Mucosa of descending colon (tissue), 3 donors: ENCODE results near the gene MRPL28. TPM values are rescaled to one million over a fixed set of nuclear protein-coding genes. Genes with fewer than 3 reads are reported as not detected.
A peak's percentile ranks its signal among the peaks of the same experiment; 100 is the strongest.

Source experiments
- ATAC-seq: fragments of 200-7000 bp; cut with Tn5 transposase; one replicate; pipeline ENCODE4 v1.9.1; 2020; ENCODE audit warnings: mild to moderate bottlenecking, moderate library complexity
- DNase-seq, 3 donors: peaks; one replicate each; pipeline ENCODE4 v3.0.0-alpha.2; 2020
- H3K36me3 ChIP-seq: fragments of 200-600 bp; one replicate; pipeline ENCODE4 v1.8.0; 2021; ENCODE audit warnings: low read depth, mild to moderate bottlenecking
- H3K4me1 ChIP-seq: fragments of 200-600 bp; one replicate; pipeline ENCODE4 v1.8.0; 2021; ENCODE audit warnings: low read depth, mild to moderate bottlenecking
- H3K4me3 ChIP-seq: fragments of 200-600 bp; one replicate; pipeline ENCODE4 v1.8.0; 2021; ENCODE audit warnings: mild to moderate bottlenecking
- H3K9me3 ChIP-seq: fragments of 200-600 bp; one replicate; pipeline ENCODE4 v1.8.0; 2021; ENCODE audit warnings: mild to moderate bottlenecking
- intact Hi-C, 2 donors: fragments of 100-400 bp; cut with DNase I in 1 of 2; cut with micrococcal nuclease in 1 of 2; formaldehyde crosslinking; loops; one replicate each; pipeline versions ENCODE4 v1.11.0 to v1.11.1; 2022; cut with DNase I, micrococcal nuclease
- total RNA-seq, 3 donors: library from RNA; stranded (reverse); fragmentation: NEBNext Ultra II Directional in 2 of 3; extraction: Animal tissue kit (Norgen Biotek cat#: 25700) in 2 of 3; gene quantifications; one replicate each; pipeline versions ENCODE4 v1.2.1 to v1.2.4, GENCODE V29; 2021 to 2023
- TF ChIP-seq, protein P1 (sequence below): fragments of 200-600 bp; IDR thresholded peaks from one replicate; pipeline ENCODE4 v1.8.0; 2022; ENCODE audit warnings: antibody characterized with exemption, mild to moderate bottlenecking
- donor health status: DM: no; HTN: no; CAD: no; lungs with moderate emphysema.
- donor health status: DM: no; HTN: no; CAD: no.
- donor health status: DM: no; HTN: yes; CAD: no.

Gene MRPL28
- total RNA-seq, 3 donors from 2014 or later, result 39.7 to 53.8 (median 49.1) TPM

GRCh38 chr16:360698-361336, 9.5 kb downstream of the MRPL28 start:
- Histone ChIP-seq H3K4me3 (no peak overlapping the region), H3K4me1 (peaks cover 4% of the 10 kb centered on the region), H3K9me3 (no peaks in the 10 kb centered on the region), H3K36me3 (no peaks in the 10 kb centered on the region)
- ATAC-seq (no peak), DNase-seq (peak in 1 of 3 donors; percentile 40)
- intact Hi-C loops, result no loop called here
- TF ChIP-seq, protein P1, sequence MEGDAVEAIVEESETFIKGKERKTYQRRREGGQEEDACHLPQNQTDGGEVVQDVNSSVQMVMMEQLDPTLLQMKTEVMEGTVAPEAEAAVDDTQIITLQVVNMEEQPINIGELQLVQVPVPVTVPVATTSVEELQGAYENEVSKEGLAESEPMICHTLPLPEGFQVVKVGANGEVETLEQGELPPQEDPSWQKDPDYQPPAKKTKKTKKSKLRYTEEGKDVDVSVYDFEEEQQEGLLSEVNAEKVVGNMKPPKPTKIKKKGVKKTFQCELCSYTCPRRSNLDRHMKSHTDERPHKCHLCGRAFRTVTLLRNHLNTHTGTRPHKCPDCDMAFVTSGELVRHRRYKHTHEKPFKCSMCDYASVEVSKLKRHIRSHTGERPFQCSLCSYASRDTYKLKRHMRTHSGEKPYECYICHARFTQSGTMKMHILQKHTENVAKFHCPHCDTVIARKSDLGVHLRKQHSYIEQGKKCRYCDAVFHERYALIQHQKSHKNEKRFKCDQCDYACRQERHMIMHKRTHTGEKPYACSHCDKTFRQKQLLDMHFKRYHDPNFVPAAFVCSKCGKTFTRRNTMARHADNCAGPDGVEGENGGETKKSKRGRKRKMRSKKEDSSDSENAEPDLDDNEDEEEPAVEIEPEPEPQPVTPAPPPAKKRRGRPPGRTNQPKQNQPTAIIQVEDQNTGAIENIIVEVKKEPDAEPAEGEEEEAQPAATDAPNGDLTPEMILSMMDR, result no peak

GRCh38 chr16:359871-360697, 10.3 kb downstream of the MRPL28 start:
- H3K4me1 ChIP-seq, result peaks cover 4% of the 10 kb centered on the region
- ATAC-seq (no peak), DNase-seq (peak in 2 of 3 donors; percentile 27 to 52)
- intact Hi-C loops, result no loop called here
- no peaks in the 10 kb centered on the region for H3K36me3 ChIP-seq
- no peaks in the 10 kb centered on the region for H3K9me3 ChIP-seq
- H3K4me3 ChIP-seq, result no peak overlapping the region
- TF ChIP-seq, protein P1, result no peak

DNA sequence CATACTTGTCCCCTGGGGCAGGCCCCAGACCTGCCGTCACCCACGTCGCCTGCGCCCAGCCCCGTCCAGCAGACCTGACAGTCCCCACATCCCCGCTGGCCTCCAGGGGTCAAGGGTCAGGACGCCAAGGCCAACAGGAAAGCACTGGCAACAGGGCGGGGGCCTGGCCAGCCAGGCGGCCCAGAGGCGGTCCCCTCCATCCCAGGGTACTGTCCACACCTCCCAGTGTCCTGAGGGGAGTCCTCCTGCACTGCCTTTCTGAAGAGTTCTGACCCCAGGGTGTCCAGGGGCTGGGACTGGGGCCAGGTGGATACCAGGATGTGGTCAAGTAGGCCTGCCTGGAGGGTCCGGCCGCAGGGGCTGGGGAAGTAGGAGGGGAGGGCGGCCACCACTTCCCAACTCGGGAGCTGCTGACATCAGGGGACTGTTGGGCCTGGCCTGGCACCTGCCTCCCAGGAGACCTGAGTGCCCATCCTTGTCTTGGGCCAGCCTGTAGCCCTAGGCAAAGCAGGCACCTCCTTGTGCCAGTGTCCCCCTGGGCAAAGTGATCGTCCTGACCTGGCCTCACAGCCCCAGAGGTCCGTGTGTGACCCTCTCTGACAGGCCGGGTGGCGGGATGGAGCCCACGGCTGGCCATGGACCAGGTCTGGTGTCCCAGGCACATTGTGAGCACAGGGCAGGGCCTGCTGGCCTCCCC, 11.1 kb downstream of the MRPL28 start:
- peak in 2 of 3 donors; percentile 26 to 55 for DNase-seq
- TF ChIP-seq, protein P1, result no peak

DNA sequence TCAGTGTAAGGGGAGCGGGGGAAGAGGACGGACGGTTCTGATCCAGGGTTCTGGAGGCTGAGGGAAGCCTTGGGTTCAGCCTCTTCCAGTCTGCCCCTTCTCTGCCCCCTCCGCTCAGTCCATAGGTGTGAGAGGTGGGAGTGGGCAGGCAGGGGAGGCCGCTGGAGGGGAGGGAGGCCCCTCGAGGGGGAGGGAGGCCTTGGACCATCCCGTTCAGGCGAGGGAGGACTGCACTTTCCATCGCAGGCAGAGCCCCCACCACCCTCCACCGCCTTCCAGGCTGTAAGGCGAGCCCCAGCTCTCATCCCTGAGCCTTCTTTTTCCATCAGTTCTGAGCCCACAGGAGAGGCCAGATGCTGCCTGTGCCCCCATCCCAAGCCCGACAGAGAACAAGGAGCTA, 13.6 kb downstream of the MRPL28 start:
- DNase-seq (peak in 1 of 3 donors; percentile 39), ATAC-seq (no peak)
- Histone ChIP-seq H3K4me1 (peaks cover 5% of the 10 kb centered on the region), H3K9me3 (no peaks in the 10 kb centered on the region), H3K36me3 (no peaks in the 10 kb centered on the region), H3K4me3 (no peak overlapping the region)
- intact Hi-C loops, result no loop called here
- TF ChIP-seq, protein P1, result no peak

More for the DNA sequence above, 11.1 kb downstream of the MRPL28 start:
- H3K9me3 ChIP-seq, result no peaks in the 10 kb centered on the region
- H3K36me3 ChIP-seq, result no peaks in the 10 kb centered on the region
- ATAC-seq, result no peak
- no peak overlapping the region for H3K4me3 ChIP-seq
- no peaks in the 10 kb centered on the region for H3K4me1 ChIP-seq
- intact Hi-C loops, result no loop called here

GRCh38 chr16:354971-355461, 15.3 kb downstream of the MRPL28 start:
- TF ChIP-seq, protein P1, result no peak
- Histone ChIP-seq H3K36me3 (no peaks in the 10 kb centered on the region), H3K4me1 (peaks cover 12% of the 10 kb centered on the region), H3K4me3 (no peak overlapping the region), H3K9me3 (no peaks in the 10 kb centered on the region)
- no peak for ATAC-seq
- intact Hi-C loops, result no loop called here
- DNase-seq, result peak in 1 of 3 donors; percentile 55
